GM23338 (cell line): Measurements from ENCODE around the gene AFF3. TPM values are rescaled to one million over a fixed set of nuclear protein-coding genes. Genes with fewer than 3 reads are reported as not detected.

ENCODE experiments used
- ATAC-seq: fragments of 200-7000 bp; cut with Tn5 transposase; 3 replicates; pipeline ENCODE4 v1.9.1; 2020
- DNase-seq: peaks from one replicate; pipeline ENCODE4 v3.0.0-alpha.2; 2015; ENCODE audit warnings: low spot score
- H2AFZ ChIP-seq: fragments of 200-600 bp; sonication (generic); 2 replicates; pipeline ENCODE4 v1.8.0; 2016; ENCODE audit warnings: antibody characterized with exemption, mild to moderate bottlenecking, moderate library complexity
- H3F3A ChIP-seq: fragments of 200-600 bp; sonication (generic); replicated peaks from 2 replicates; pipeline ENCODE4 v1.8.0; 2017; ENCODE audit warnings: antibody characterized with exemption, mixed run types, low read depth
- H3K27ac ChIP-seq: fragments of 200-600 bp; sonication (generic); 2 replicates; pipeline ENCODE4 v1.6.1; 2016; ENCODE audit warnings: low read depth
- H3K27me3 ChIP-seq: fragments of 200-600 bp; sonication (generic); 2 replicates; pipeline ENCODE4 v1.8.0; 2016; ENCODE audit warnings: mild to moderate bottlenecking, mixed run types, moderate library complexity; ENCODE audit not compliant: insufficient read depth
- H3K36me3 ChIP-seq: fragments of 200-600 bp; sonication (generic); 2 replicates; pipeline ENCODE4 v1.8.0; 2016; ENCODE audit warnings: mild to moderate bottlenecking; ENCODE audit not compliant: insufficient read depth
- H3K4me1 ChIP-seq: fragments of 200-600 bp; sonication (generic); 2 replicates; pipeline ENCODE4 v1.8.0; 2016; ENCODE audit warnings: mild to moderate bottlenecking, moderate library complexity; ENCODE audit not compliant: insufficient read depth
- H3K4me2 ChIP-seq: fragments of 200-600 bp; sonication (generic); 2 replicates; pipeline ENCODE4 v1.7.1; 2017; ENCODE audit warnings: mixed run types
- H3K4me3 ChIP-seq: fragments of 200-600 bp; sonication (generic); 2 replicates; pipeline ENCODE4 v1.6.1; 2016; ENCODE audit warnings: mixed run types
- H3K79me2 ChIP-seq: fragments of 200-600 bp; sonication (generic); replicated peaks from 2 replicates; pipeline ENCODE4 v1.8.0; 2017; ENCODE audit warnings: mild to moderate bottlenecking; ENCODE audit not compliant: insufficient read depth
- H3K9me2 ChIP-seq: fragments of 200-600 bp; sonication (generic); 2 replicates; pipeline ENCODE4 v1.8.0; 2017; ENCODE audit not compliant: insufficient read depth
- H4K20me1 ChIP-seq: fragments of 200-600 bp; sonication (generic); replicated peaks from 2 replicates; pipeline ENCODE4 v1.8.0; 2017; ENCODE audit warnings: mild to moderate bottlenecking; ENCODE audit not compliant: insufficient read depth
- H3K27ac Mint-ChIP-seq: 2 replicates; pipeline ENCODE4 v1.8.0; 2020; ENCODE audit warnings: inconsistent platforms, mild to moderate bottlenecking, moderate library complexity, mixed read lengths
- H3K27me3 Mint-ChIP-seq: 3 replicates; pipeline ENCODE4 v1.8.0; 2022; ENCODE audit warnings: low read depth, mild to moderate bottlenecking, moderate library complexity, mixed read lengths, inconsistent platforms; ENCODE audit not compliant: insufficient read depth, poor library complexity
- H3K36me3 Mint-ChIP-seq: 3 replicates; pipeline ENCODE4 v1.8.0; 2021; ENCODE audit warnings: low read depth, mild to moderate bottlenecking, inconsistent platforms, moderate library complexity, mixed read lengths
- H3K4me1 Mint-ChIP-seq: 3 replicates; pipeline ENCODE4 v1.8.0; 2020; ENCODE audit warnings: mild to moderate bottlenecking, inconsistent platforms, mixed read lengths
- H3K4me3 Mint-ChIP-seq: 3 replicates; pipeline ENCODE4 v1.8.0; 2021; ENCODE audit warnings: moderate library complexity, mild to moderate bottlenecking, inconsistent platforms, mixed read lengths
- H3K9me3 Mint-ChIP-seq: 3 replicates; pipeline ENCODE4 v1.8.0; 2020; ENCODE audit warnings: moderate library complexity, mild to moderate bottlenecking, inconsistent platforms, mixed read lengths
- CREB1 ChIP-seq: fragments of 250-450 bp; sonication (Bioruptor Pico); IDR thresholded peaks from 2 replicates; pipeline ENCODE4 v1.5.0; 2020; ENCODE audit warnings: low read depth, mild to moderate bottlenecking, moderate library complexity
- EZH2 ChIP-seq: fragments of 200-600 bp; sonication (generic); IDR thresholded peaks from one replicate; pipeline ENCODE4 v1.8.0; 2017; ENCODE audit warnings: antibody characterized with exemption, mild to moderate bottlenecking, low read depth; ENCODE audit not compliant: unreplicated experiment
- EZH2phosphoT487 ChIP-seq: fragments of 200-600 bp; sonication (generic); IDR thresholded peaks from one replicate; pipeline ENCODE4 v1.8.1; 2018; ENCODE audit warnings: antibody characterized with exemption; ENCODE audit not compliant: unreplicated experiment
- JUNB ChIP-seq: IDR thresholded peaks from one replicate; pipeline ENCODE4 v1.6.1; 2016; ENCODE audit warnings: antibody characterized with exemption; ENCODE audit not compliant: unreplicated experiment
- NANOG ChIP-seq: IDR thresholded peaks from 2 replicates; pipeline ENCODE4 v1.6.1; 2016; ENCODE audit warnings: antibody characterized with exemption, borderline replicate concordance
- POLR2AphosphoS5 ChIP-seq: IDR thresholded peaks from 2 replicates; pipeline ENCODE4 v1.6.1; 2016; ENCODE audit warnings: antibody characterized with exemption, low read depth
- STAT1 ChIP-seq: IDR thresholded peaks from one replicate; pipeline ENCODE4 v1.6.1; 2016; ENCODE audit warnings: antibody characterized with exemption; ENCODE audit not compliant: unreplicated experiment
- ZNF114 ChIP-seq: fragments of 250-450 bp; sonication (Bioruptor Pico); IDR thresholded peaks from 2 replicates; pipeline ENCODE4 v1.5.0; 2020; ENCODE audit warnings: mild to moderate bottlenecking, moderate library complexity
- ZNF331 ChIP-seq: fragments of 250-450 bp; sonication (Bioruptor Pico); IDR thresholded peaks from 2 replicates; pipeline ENCODE4 v1.5.0; 2020; ENCODE audit warnings: low read depth, mild to moderate bottlenecking, moderate library complexity
- polyA plus RNA-seq: library from polyadenylated mRNA; unstranded; fragments of >200 nt; fragmentation: Nextera tagmentation; extraction: Ambion mirVana; gene quantifications from 2 replicates; pipeline ENCODE4 v1.2.1, GENCODE V29; 2016
- total RNA-seq: library from RNA; depleted of rRNA; stranded (reverse); fragments of >200 nt; shearing (Covaris generic); gene quantifications from 2 replicates; pipeline ENCODE4 v1.2.3, GENCODE V29; 2014
- TF ChIP-seq, protein P1 (sequence below), 2 experiments: fragments of 200-600 bp in 1 of 2; sonication (generic) in 1 of 2; conservative IDR thresholded peaks; 2 replicates each; pipeline versions ENCODE4 v1.5.1 to v1.6.1; 2016 to 2017; ENCODE audit warnings: antibody characterized with exemption in 2 of 2, low read depth in 2 of 2, mild to moderate bottlenecking in 2 of 2, moderate library complexity in 1 of 2
- TF ChIP-seq, protein P2 (sequence below): IDR thresholded peaks from one replicate; pipeline ENCODE4 v1.6.1; 2018; ENCODE audit warnings: antibody characterized with exemption; ENCODE audit not compliant: unreplicated experiment
- TF ChIP-seq, protein P3 (sequence below): fragments of 250-450 bp; sonication (Bioruptor Pico); IDR thresholded peaks from 2 replicates; pipeline ENCODE4 v1.5.0; 2020; ENCODE audit warnings: mild to moderate bottlenecking, moderate library complexity
- TF ChIP-seq, protein P4 (sequence below): IDR thresholded peaks from 2 replicates; pipeline ENCODE4 v1.6.1; 2016; ENCODE audit warnings: antibody characterized with exemption

Gene AFF3
- total and polyA plus RNA-seq, 2 experiments from 2014 or later: 0.73 to 1.4 TPM

DNA sequence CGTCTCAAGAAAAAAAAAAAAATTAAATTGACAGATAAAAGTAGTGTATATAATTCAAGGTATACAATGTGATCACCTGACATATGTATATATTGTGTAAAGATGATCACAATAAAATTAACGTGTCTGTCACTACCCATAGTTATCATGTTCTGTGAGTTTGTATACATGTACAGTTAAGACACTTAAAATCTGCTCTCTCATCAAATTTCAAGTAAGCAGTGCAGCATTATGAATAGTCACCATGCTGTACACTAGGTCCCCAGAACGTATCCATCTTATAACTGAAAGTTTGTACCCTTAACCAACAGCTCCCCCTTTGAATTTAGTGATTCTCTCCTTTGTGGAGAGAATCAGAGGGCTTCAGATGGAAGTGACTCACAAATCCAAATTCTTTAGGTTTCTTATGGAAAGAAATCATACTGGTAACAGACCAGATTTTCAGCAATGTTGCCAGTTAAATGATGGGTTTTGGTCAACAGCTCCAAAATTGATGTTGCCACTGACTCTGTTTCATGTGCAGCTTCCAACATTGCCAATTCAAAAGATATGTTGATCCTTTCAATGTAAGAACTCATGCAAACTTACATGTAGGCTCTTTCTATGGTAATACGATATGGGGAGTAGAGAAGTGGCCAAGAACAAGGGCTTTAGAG, 281.5 kb downstream of the AFF3 start:
- no peak for TF ChIP-seq STAT1
- TF ChIP-seq EZH2: no peak
- no peak for TF ChIP-seq JUNB
- TF ChIP-seq, protein P1, sequence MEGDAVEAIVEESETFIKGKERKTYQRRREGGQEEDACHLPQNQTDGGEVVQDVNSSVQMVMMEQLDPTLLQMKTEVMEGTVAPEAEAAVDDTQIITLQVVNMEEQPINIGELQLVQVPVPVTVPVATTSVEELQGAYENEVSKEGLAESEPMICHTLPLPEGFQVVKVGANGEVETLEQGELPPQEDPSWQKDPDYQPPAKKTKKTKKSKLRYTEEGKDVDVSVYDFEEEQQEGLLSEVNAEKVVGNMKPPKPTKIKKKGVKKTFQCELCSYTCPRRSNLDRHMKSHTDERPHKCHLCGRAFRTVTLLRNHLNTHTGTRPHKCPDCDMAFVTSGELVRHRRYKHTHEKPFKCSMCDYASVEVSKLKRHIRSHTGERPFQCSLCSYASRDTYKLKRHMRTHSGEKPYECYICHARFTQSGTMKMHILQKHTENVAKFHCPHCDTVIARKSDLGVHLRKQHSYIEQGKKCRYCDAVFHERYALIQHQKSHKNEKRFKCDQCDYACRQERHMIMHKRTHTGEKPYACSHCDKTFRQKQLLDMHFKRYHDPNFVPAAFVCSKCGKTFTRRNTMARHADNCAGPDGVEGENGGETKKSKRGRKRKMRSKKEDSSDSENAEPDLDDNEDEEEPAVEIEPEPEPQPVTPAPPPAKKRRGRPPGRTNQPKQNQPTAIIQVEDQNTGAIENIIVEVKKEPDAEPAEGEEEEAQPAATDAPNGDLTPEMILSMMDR (conservative IDR thresholded peaks at IDR 0.05; ENCODE audit: low read depth in 2 of 2): no peak
- no peak for TF ChIP-seq NANOG
- TF ChIP-seq, protein P2, sequence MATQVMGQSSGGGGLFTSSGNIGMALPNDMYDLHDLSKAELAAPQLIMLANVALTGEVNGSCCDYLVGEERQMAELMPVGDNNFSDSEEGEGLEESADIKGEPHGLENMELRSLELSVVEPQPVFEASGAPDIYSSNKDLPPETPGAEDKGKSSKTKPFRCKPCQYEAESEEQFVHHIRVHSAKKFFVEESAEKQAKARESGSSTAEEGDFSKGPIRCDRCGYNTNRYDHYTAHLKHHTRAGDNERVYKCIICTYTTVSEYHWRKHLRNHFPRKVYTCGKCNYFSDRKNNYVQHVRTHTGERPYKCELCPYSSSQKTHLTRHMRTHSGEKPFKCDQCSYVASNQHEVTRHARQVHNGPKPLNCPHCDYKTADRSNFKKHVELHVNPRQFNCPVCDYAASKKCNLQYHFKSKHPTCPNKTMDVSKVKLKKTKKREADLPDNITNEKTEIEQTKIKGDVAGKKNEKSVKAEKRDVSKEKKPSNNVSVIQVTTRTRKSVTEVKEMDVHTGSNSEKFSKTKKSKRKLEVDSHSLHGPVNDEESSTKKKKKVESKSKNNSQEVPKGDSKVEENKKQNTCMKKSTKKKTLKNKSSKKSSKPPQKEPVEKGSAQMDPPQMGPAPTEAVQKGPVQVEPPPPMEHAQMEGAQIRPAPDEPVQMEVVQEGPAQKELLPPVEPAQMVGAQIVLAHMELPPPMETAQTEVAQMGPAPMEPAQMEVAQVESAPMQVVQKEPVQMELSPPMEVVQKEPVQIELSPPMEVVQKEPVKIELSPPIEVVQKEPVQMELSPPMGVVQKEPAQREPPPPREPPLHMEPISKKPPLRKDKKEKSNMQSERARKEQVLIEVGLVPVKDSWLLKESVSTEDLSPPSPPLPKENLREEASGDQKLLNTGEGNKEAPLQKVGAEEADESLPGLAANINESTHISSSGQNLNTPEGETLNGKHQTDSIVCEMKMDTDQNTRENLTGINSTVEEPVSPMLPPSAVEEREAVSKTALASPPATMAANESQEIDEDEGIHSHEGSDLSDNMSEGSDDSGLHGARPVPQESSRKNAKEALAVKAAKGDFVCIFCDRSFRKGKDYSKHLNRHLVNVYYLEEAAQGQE: no peak
- no peak for TF ChIP-seq EZH2phosphoT487
- TF ChIP-seq ZNF114 (CRISPR knock-in tag): no peak
- TF ChIP-seq, protein P3, sequence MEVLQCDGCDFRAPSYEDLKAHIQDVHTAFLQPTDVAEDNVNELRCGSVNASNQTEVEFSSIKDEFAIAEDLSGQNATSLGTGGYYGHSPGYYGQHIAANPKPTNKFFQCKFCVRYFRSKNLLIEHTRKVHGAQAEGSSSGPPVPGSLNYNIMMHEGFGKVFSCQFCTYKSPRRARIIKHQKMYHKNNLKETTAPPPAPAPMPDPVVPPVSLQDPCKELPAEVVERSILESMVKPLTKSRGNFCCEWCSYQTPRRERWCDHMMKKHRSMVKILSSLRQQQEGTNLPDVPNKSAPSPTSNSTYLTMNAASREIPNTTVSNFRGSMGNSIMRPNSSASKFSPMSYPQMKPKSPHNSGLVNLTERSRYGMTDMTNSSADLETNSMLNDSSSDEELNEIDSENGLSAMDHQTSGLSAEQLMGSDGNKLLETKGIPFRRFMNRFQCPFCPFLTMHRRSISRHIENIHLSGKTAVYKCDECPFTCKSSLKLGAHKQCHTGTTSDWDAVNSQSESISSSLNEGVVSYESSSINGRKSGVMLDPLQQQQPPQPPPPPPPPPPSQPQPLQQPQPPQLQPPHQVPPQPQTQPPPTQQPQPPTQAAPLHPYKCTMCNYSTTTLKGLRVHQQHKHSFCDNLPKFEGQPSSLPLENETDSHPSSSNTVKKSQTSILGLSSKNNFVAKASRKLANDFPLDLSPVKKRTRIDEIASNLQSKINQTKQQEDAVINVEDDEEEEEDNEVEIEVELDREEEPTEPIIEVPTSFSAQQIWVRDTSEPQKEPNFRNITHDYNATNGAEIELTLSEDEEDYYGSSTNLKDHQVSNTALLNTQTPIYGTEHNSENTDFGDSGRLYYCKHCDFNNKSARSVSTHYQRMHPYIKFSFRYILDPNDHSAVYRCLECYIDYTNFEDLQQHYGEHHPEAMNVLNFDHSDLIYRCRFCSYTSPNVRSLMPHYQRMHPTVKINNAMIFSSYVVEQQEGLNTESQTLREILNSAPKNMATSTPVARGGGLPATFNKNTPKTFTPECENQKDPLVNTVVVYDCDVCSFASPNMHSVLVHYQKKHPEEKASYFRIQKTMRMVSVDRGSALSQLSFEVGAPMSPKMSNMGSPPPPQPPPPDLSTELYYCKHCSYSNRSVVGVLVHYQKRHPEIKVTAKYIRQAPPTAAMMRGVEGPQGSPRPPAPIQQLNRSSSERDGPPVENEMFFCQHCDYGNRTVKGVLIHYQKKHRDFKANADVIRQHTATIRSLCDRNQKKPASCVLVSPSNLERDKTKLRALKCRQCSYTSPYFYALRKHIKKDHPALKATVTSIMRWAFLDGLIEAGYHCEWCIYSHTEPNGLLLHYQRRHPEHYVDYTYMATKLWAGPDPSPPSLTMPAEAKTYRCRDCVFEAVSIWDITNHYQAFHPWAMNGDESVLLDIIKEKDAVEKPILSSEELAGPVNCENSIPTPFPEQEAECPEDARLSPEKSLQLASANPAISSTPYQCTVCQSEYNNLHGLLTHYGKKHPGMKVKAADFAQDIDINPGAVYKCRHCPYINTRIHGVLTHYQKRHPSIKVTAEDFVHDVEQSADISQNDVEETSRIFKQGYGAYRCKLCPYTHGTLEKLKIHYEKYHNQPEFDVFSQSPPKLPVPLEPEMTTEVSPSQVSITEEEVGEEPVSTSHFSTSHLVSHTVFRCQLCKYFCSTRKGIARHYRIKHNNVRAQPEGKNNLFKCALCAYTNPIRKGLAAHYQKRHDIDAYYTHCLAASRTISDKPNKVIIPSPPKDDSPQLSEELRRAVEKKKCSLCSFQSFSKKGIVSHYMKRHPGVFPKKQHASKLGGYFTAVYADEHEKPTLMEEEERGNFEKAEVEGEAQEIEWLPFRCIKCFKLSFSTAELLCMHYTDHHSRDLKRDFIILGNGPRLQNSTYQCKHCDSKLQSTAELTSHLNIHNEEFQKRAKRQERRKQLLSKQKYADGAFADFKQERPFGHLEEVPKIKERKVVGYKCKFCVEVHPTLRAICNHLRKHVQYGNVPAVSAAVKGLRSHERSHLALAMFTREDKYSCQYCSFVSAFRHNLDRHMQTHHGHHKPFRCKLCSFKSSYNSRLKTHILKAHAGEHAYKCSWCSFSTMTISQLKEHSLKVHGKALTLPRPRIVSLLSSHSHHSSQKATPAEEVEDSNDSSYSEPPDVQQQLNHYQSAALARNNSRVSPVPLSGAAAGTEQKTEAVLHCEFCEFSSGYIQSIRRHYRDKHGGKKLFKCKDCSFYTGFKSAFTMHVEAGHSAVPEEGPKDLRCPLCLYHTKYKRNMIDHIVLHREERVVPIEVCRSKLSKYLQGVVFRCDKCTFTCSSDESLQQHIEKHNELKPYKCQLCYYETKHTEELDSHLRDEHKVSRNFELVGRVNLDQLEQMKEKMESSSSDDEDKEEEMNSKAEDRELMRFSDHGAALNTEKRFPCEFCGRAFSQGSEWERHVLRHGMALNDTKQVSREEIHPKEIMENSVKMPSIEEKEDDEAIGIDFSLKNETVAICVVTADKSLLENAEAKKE (CRISPR knock-in tag): no peak
- no peak for TF ChIP-seq POLR2AphosphoS5
- TF ChIP-seq CREB1 (CRISPR knock-in tag): no peak
- no peak for TF ChIP-seq ZNF331 (CRISPR knock-in tag)
- TF ChIP-seq, protein P4, sequence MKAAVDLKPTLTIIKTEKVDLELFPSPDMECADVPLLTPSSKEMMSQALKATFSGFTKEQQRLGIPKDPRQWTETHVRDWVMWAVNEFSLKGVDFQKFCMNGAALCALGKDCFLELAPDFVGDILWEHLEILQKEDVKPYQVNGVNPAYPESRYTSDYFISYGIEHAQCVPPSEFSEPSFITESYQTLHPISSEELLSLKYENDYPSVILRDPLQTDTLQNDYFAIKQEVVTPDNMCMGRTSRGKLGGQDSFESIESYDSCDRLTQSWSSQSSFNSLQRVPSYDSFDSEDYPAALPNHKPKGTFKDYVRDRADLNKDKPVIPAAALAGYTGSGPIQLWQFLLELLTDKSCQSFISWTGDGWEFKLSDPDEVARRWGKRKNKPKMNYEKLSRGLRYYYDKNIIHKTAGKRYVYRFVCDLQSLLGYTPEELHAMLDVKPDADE: no peak
- DNase-seq (peak; percentile 21), ATAC-seq (no peak)
- H3K27me3 ChIP-seq: no peaks in the 10 kb centered on the region
- no peak overlapping the region for H3K4me3 Mint-ChIP-seq
- H3K27me3 Mint-ChIP-seq: no peaks in the 10 kb centered on the region
- H3K79me2 ChIP-seq: no peaks in the 10 kb centered on the region
- H3K36me3 Mint-ChIP-seq: no peaks in the 10 kb centered on the region
- H3K9me3 Mint-ChIP-seq: no peaks in the 10 kb centered on the region
- H3K4me1 Mint-ChIP-seq: no peaks in the 10 kb centered on the region
- no peak overlapping the region for H3K4me3 ChIP-seq
- no peak overlapping the region for H3K27ac ChIP-seq
- no peaks in the 10 kb centered on the region for H3K36me3 ChIP-seq
- H3K4me1 ChIP-seq: no peaks in the 10 kb centered on the region
- no peak overlapping the region for H3K4me2 ChIP-seq
- H3K9me2 ChIP-seq: peaks cover 6% of the 10 kb centered on the region
- no peak overlapping the region for H2AFZ ChIP-seq
- H3F3A ChIP-seq: no peaks in the 10 kb centered on the region
- no peak overlapping the region for H3K27ac Mint-ChIP-seq
- no peaks in the 10 kb centered on the region for H4K20me1 ChIP-seq
